H9 (cell line): ENCODE results near the gene ASTN2. TPM values are rescaled to one million over a fixed set of nuclear protein-coding genes. Genes with fewer than 3 reads are reported as not detected.

Experiments used
- DNase-seq: peaks from one replicate; pipeline ENCODE4 v3.0.0-alpha.2; 2017
- H2AFZ ChIP-seq: one replicate; pipeline ENCODE4 v1.6.1; 2013; ENCODE audit warnings: mild to moderate bottlenecking, low read length, control low read depth, moderate library complexity
- H2AK5ac ChIP-seq: 2 replicates; pipeline ENCODE4 v1.6.1; 2013; ENCODE audit warnings: low read length, control low read depth, mixed read lengths; ENCODE audit not compliant: insufficient read length
- H2BK120ac ChIP-seq: one replicate; pipeline ENCODE4 v1.6.1; 2013; ENCODE audit warnings: low read depth, mild to moderate bottlenecking, low read length, control low read depth, inconsistent platforms; ENCODE audit not compliant: poor library complexity, severe bottlenecking
- H2BK12ac ChIP-seq: 2 replicates; pipeline ENCODE4 v1.6.1; 2013; ENCODE audit warnings: low read length, control low read depth, mixed read lengths, low read depth; ENCODE audit not compliant: insufficient read length
- H2BK15ac ChIP-seq: 2 replicates; pipeline ENCODE4 v1.6.1; 2013; ENCODE audit warnings: low read depth, low read length, control low read depth
- H2BK20ac ChIP-seq: one replicate; pipeline ENCODE4 v1.6.1; 2013; ENCODE audit warnings: low read depth, mild to moderate bottlenecking, low read length, control low read depth, inconsistent platforms; ENCODE audit not compliant: poor library complexity, severe bottlenecking
- H2BK5ac ChIP-seq: 2 replicates; pipeline ENCODE4 v1.6.1; 2013; ENCODE audit warnings: low read length, control low read depth, mixed read lengths; ENCODE audit not compliant: insufficient read length
- H3K14ac ChIP-seq: 2 replicates; pipeline ENCODE4 v1.6.1; 2013; ENCODE audit warnings: low read length, control low read depth; ENCODE audit not compliant: insufficient read depth
- H3K18ac ChIP-seq: 2 replicates; pipeline ENCODE4 v1.6.1; 2013; ENCODE audit warnings: low read depth, mild to moderate bottlenecking, mixed read lengths, low read length, control low read depth; ENCODE audit not compliant: insufficient read length
- H3K23ac ChIP-seq: 2 replicates; pipeline ENCODE4 v1.6.1; 2013; ENCODE audit warnings: low read length, control low read depth, mixed read lengths, low read depth; ENCODE audit not compliant: insufficient read length
- H3K23me2 ChIP-seq: 2 replicates; pipeline ENCODE4 v1.6.1; 2013; ENCODE audit warnings: low read depth, mild to moderate bottlenecking, mixed read lengths, low read length, control low read depth; ENCODE audit not compliant: insufficient read length, poor library complexity, severe bottlenecking
- H3K27ac ChIP-seq: 2 replicates; pipeline ENCODE4 v1.5.1; 2013; ENCODE audit warnings: low read length, control low read depth, mixed read lengths, low read depth; ENCODE audit not compliant: insufficient read length
- H3K27me3 ChIP-seq: 2 replicates; pipeline ENCODE4 v1.6.1; 2013; ENCODE audit warnings: low read length, control low read depth, inconsistent platforms; ENCODE audit not compliant: insufficient read depth
- H3K4ac ChIP-seq: 2 replicates; pipeline ENCODE4 v1.6.1; 2013; ENCODE audit warnings: low read depth, mild to moderate bottlenecking, control low read depth, inconsistent platforms, low read length, moderate library complexity
- H3K4me1 ChIP-seq: 2 replicates; pipeline ENCODE4 v1.6.1; 2013; ENCODE audit warnings: low read length, control low read depth, inconsistent platforms; ENCODE audit not compliant: insufficient read depth
- H3K4me2 ChIP-seq: 2 replicates; pipeline ENCODE4 v1.6.1; 2013; ENCODE audit warnings: low read length, control low read depth, mixed read lengths; ENCODE audit not compliant: insufficient read length, insufficient read depth
- H3K56ac ChIP-seq: 2 replicates; pipeline ENCODE4 v1.6.1; 2013; ENCODE audit warnings: low read depth, mild to moderate bottlenecking, mixed read lengths, low read length, control low read depth; ENCODE audit not compliant: insufficient read length
- H3K79me1 ChIP-seq: 2 replicates; pipeline ENCODE4 v1.6.1; 2013; ENCODE audit warnings: low read depth, mild to moderate bottlenecking, moderate library complexity, low read length, control low read depth, inconsistent platforms; ENCODE audit not compliant: insufficient read depth, poor library complexity, severe bottlenecking
- H3K79me2 ChIP-seq: 2 replicates; pipeline ENCODE4 v1.6.1; 2013; ENCODE audit warnings: low read length, control low read depth, inconsistent platforms; ENCODE audit not compliant: insufficient read depth
- H3K9ac ChIP-seq: 2 replicates; pipeline ENCODE4 v1.6.1; 2013; ENCODE audit warnings: low read length, control low read depth, mixed read lengths; ENCODE audit not compliant: insufficient read length; ENCODE audit errors: extremely low read depth
- H3K9me3 ChIP-seq: one replicate; pipeline ENCODE4 v1.6.1; 2013; ENCODE audit warnings: low read depth, low read length, inconsistent platforms; ENCODE audit not compliant: control insufficient read depth
- H3T11ph ChIP-seq: one replicate; pipeline ENCODE4 v1.6.1; 2013; ENCODE audit warnings: mild to moderate bottlenecking, low read length, control low read depth, inconsistent platforms
- H4K20me1 ChIP-seq: one replicate; pipeline ENCODE4 v1.6.1; 2013; ENCODE audit not compliant: control insufficient read depth, insufficient read length, insufficient read depth
- H4K5ac ChIP-seq: 2 replicates; pipeline ENCODE4 v1.6.1; 2013; ENCODE audit warnings: low read depth, mild to moderate bottlenecking, mixed read lengths, low read length, control low read depth; ENCODE audit not compliant: insufficient read length
- H4K8ac ChIP-seq: replicated peaks from 2 replicates; pipeline ENCODE4 v1.6.1; 2013; ENCODE audit warnings: low read length, control low read depth, mixed read lengths, low read depth; ENCODE audit not compliant: insufficient read length
- H4K91ac ChIP-seq: 2 replicates; pipeline ENCODE4 v1.6.1; 2013; ENCODE audit warnings: low read depth, mild to moderate bottlenecking, moderate library complexity, mixed read lengths, low read length, control low read depth; ENCODE audit not compliant: insufficient read length
- H3K27ac Mint-ChIP-seq, 3 experiments: 2 replicates in 2 of 3; 3 replicates in 1 of 3; pipeline ENCODE4 v1.8.0; 2020 to 2021; ENCODE audit warnings: mixed read lengths in 3 of 3, mild to moderate bottlenecking in 1 of 3, moderate library complexity in 1 of 3
- H3K27me3 Mint-ChIP-seq: 2 replicates; pipeline ENCODE4 v1.8.0; 2021; ENCODE audit warnings: low read depth, mild to moderate bottlenecking, moderate library complexity, mixed read lengths
- H3K36me3 Mint-ChIP-seq, 3 experiments: 2 replicates in 2 of 3; 3 replicates in 1 of 3; pipeline ENCODE4 v1.8.0; 2020 to 2021; ENCODE audit warnings: low read depth in 3 of 3, mixed read lengths in 3 of 3; ENCODE audit not compliant: insufficient read depth in 1 of 3
- H3K4me1 Mint-ChIP-seq, 2 experiments: 2 replicates each; pipeline ENCODE4 v1.8.0; 2020; ENCODE audit warnings: mixed read lengths in 2 of 2
- H3K4me3 Mint-ChIP-seq, 2 experiments: 2 replicates in 1 of 2; 3 replicates in 1 of 2; pipeline ENCODE4 v1.8.0; 2020 to 2021; ENCODE audit warnings: mild to moderate bottlenecking in 2 of 2, mixed read lengths in 2 of 2, moderate library complexity in 1 of 2
- H3K9me3 Mint-ChIP-seq, 2 experiments: 2 replicates in 1 of 2; 3 replicates in 1 of 2; pipeline ENCODE4 v1.8.0; 2020; ENCODE audit warnings: mild to moderate bottlenecking in 2 of 2, mixed read lengths in 2 of 2, moderate library complexity in 1 of 2
- WGBS: extraction: QIAGEN DNeasy Blood & Tissue Kit; methylation state at CpG from one replicate; pipeline ENCODE4 v1.1.7; 2013; ENCODE audit warnings: missing lambda C conversion rate, low lambda C conversion rate, mixed read lengths; ENCODE audit not compliant: insufficient read length; ENCODE audit errors: extremely low coverage; 5-methylcytosine and 5-hydroxymethylcytosine counted together
- total RNA-seq: library from RNA; stranded (reverse); gene quantifications from 2 replicates; pipeline ENCODE4 v1.2.1, GENCODE V29; 2021
- TF ChIP-seq, protein P1 (sequence below): fragments of 200-600 bp; sonication (generic); conservative IDR thresholded peaks from 3 replicates; pipeline ENCODE4 v1.8.0; 2021; ENCODE audit warnings: antibody characterized with exemption, mild to moderate bottlenecking

The ASTN2 gene
- total RNA-seq, 1 experiment from 2014 or later = 9.7 TPM

DNA sequence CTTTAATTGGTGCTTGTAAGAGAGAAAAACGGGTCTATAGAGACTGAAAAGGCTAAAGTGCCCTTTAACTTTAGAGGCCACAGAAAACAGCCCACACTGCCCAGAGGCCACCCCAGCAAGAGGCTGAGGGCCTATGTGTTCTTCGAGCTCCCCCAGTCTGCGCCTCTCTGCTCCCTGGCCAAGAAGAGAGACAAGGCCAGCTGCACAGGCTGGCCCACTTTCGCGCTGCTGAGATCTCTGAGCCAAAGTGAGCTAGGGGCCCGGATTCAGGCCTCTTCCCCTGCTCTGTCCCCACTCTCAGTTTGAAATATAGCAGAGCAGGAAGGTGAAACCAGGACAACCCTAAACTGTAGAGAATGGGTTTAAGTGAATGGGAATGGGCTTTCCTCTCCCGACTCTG lies 859.7 kb downstream of the ASTN2 start:
- H3K56ac ChIP-seq = no peak overlapping the region
- H2BK20ac ChIP-seq = no peak overlapping the region
- 0 out of 2 replicates have a peak, but pooled peaks cover 3% of the 10 kb centered on the region for H3K79me2 ChIP-seq
- H3K9ac ChIP-seq = no peak overlapping the region
- H2AFZ ChIP-seq = no peak overlapping the region
- Mint-ChIP-seq H3K4me1 (0 out of 4 replicates have a peak, but pooled peaks cover 0 to 1% of the 10 kb centered on the region in 2 experiments), H3K36me3 (no peaks in the 10 kb centered on the region), H3K4me3 (no peak overlapping the region), H3K27me3 (no peaks in the 10 kb centered on the region), H3K27ac (no peak overlapping the region), H3K9me3 (no peaks in the 10 kb centered on the region)
- no peak overlapping the region for H2BK15ac ChIP-seq
- H3K4me1 ChIP-seq = no peaks in the 10 kb centered on the region
- no peak for DNase-seq
- H2BK120ac ChIP-seq = no peak overlapping the region
- H3K23me2 ChIP-seq = no peaks in the 10 kb centered on the region
- no peak overlapping the region for H3T11ph ChIP-seq
- H3K14ac ChIP-seq = no peak overlapping the region
- TF ChIP-seq, protein P1, sequence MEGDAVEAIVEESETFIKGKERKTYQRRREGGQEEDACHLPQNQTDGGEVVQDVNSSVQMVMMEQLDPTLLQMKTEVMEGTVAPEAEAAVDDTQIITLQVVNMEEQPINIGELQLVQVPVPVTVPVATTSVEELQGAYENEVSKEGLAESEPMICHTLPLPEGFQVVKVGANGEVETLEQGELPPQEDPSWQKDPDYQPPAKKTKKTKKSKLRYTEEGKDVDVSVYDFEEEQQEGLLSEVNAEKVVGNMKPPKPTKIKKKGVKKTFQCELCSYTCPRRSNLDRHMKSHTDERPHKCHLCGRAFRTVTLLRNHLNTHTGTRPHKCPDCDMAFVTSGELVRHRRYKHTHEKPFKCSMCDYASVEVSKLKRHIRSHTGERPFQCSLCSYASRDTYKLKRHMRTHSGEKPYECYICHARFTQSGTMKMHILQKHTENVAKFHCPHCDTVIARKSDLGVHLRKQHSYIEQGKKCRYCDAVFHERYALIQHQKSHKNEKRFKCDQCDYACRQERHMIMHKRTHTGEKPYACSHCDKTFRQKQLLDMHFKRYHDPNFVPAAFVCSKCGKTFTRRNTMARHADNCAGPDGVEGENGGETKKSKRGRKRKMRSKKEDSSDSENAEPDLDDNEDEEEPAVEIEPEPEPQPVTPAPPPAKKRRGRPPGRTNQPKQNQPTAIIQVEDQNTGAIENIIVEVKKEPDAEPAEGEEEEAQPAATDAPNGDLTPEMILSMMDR = no peak
- no peak overlapping the region for H3K18ac ChIP-seq
- WGBS = no CpG with 5 or more reads among the region's 7 CpGs
- H3K4ac ChIP-seq = no peak overlapping the region
- no peaks in the 10 kb centered on the region for H4K20me1 ChIP-seq
- H2BK12ac ChIP-seq = no peak overlapping the region
- no peak overlapping the region for H4K5ac ChIP-seq
- no peak overlapping the region for H3K4me2 ChIP-seq
- no peaks in the 10 kb centered on the region for H3K27me3 ChIP-seq
- no peak overlapping the region for H3K27ac ChIP-seq
- H4K8ac ChIP-seq = no peak overlapping the region
- H3K79me1 ChIP-seq = no peaks in the 10 kb centered on the region
- no peak overlapping the region for H3K23ac ChIP-seq
- no peaks in the 10 kb centered on the region for H3K9me3 ChIP-seq
- no peak overlapping the region for H2BK5ac ChIP-seq
- H2AK5ac ChIP-seq = no peak overlapping the region
- H4K91ac ChIP-seq = no peak overlapping the region
